GM12865 (cell line): ENCODE results near the gene MAN1A1.
A peak's percentile ranks its signal among the peaks of the same experiment; 100 is the strongest.

Experiments used
- DNase-seq: peaks from one replicate; pipeline ENCODE4 v3.0.0; 2010; ENCODE audit warnings: low read depth
- H3K4me3 ChIP-seq: 2 replicates; pipeline ENCODE4 v1.5.1; 2011; ENCODE audit warnings: mild to moderate bottlenecking, low read depth, low read length, control low read depth
- TF ChIP-seq, protein P1 (sequence below): IDR thresholded peaks from 2 replicates; pipeline ENCODE4 v1.5.1; 2011; ENCODE audit warnings: low read length, control low read depth, low read depth, inconsistent platforms; ENCODE audit not compliant: insufficient read depth; ENCODE audit errors: missing control alignments

The MAN1A1 gene

DNA sequence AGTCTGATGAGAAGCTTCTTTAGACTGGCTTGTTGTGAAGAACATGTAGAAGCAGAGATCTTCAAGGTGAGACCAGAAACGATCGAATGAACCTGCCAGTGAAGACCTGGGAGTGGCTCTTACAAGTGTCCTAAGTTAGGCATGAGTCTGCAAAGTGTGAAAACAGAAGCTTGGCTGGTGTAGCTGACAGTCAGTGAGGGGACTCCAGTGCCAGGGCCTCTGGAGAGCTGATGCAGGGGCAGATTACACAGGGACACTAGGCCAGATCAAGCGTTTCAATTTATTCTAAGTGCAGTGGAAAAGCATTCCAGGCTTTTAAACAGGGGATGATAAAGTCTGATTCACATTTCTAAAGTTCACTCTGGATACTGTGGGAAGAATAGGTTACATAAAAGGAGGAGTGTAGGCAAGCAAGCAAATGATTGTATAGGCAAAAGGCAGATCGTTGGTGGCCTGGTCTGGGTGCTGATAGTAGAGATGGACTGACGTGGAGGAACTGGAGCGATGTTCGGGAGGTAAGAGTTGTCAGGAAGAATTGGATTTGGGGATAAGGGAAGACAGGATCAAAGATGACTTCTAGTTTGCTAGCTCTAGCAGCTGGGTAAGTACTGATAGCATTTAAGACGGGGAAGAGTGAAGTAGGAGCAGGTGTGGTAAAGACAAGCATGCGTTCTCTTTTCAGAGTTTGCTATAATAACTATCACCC lies 133.5 kb downstream of the MAN1A1 start:
- H3K4me3 ChIP-seq = no peak overlapping the region
- DNase-seq = no peak
- TF ChIP-seq, protein P1, sequence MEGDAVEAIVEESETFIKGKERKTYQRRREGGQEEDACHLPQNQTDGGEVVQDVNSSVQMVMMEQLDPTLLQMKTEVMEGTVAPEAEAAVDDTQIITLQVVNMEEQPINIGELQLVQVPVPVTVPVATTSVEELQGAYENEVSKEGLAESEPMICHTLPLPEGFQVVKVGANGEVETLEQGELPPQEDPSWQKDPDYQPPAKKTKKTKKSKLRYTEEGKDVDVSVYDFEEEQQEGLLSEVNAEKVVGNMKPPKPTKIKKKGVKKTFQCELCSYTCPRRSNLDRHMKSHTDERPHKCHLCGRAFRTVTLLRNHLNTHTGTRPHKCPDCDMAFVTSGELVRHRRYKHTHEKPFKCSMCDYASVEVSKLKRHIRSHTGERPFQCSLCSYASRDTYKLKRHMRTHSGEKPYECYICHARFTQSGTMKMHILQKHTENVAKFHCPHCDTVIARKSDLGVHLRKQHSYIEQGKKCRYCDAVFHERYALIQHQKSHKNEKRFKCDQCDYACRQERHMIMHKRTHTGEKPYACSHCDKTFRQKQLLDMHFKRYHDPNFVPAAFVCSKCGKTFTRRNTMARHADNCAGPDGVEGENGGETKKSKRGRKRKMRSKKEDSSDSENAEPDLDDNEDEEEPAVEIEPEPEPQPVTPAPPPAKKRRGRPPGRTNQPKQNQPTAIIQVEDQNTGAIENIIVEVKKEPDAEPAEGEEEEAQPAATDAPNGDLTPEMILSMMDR = no peak

DNA sequence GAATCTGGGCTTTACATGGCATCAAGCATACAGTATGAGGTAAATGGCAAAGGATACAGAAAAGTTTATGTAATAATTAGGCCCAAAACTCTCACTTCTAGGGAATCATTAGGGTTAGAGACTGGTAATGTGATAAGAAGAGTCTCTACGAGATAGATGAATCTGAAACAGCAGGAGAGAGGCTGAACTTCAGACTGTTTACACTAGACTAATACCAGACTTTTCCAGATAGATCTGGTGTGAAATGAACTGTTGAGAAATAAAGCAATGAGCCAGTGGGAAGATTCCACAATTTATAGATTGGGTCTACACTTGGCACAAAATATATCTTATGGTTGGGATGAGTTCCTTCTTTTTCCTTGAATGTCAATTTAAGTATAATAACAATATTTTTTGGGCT lies 134.3 kb downstream of the MAN1A1 start:
- TF ChIP-seq, protein P1 = no peak
- no peak for DNase-seq
- no peak overlapping the region for H3K4me3 ChIP-seq

DNA sequence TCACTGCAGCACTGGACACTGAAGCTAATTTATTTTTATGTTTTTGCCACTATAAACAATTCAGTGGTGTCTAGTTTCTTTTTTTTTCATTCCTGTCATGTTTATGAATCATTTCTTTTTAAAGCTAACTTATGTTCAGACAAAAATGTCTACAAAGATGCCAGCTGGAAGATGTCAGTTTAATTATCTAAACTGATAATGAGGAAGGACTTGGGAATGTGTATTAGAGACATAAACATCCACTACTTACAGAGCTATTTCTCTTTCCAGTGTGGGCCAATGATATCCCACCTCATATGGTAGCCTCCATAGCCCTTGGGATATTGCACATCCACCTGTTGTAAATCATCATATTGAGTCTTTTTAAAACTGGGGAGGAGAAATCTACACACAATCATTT lies 139.0 kb downstream of the MAN1A1 start:
- TF ChIP-seq, protein P1 = no peak
- DNase-seq = no peak

DNA sequence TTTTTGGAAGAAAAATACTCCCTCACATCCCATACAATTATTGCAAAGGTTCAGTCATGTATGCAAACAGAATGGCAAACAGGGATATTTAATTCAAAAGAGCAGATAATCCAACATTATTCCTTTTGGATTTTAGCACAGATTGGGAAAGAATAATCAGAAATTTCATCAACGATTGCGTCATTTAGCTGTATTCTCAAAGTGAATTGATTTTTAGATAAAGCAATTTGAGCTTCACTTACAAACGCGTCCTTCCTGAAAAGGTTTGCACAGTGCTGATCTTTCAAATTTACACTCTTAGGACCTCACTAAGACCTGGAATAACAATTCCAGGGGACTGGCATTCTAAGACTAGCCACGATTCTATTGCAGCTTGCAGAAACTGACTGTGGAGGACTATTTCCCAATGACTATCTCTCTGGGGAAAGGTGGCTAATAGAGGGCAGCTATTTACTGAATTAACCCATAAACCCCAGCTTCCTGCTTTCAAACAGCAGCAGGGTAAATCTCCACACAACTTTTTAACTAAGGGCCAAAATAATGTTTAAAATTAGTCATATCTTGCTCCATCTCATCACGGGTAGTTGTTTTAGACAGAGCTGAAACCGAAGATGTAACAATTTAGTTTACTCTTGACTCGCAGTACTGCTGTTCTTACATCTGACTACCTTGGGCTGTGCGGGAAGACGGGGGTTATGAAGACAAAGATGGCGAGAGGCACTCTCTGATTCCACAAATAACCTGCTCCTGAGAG lies 139.9 kb downstream of the MAN1A1 start:
- TF ChIP-seq, protein P1 = no peak
- DNase-seq = peak; percentile 45
- H3K4me3 ChIP-seq = no peak overlapping the region

More for the DNA sequence above, 139.0 kb downstream of the MAN1A1 start:
- no peak overlapping the region for H3K4me3 ChIP-seq

DNA sequence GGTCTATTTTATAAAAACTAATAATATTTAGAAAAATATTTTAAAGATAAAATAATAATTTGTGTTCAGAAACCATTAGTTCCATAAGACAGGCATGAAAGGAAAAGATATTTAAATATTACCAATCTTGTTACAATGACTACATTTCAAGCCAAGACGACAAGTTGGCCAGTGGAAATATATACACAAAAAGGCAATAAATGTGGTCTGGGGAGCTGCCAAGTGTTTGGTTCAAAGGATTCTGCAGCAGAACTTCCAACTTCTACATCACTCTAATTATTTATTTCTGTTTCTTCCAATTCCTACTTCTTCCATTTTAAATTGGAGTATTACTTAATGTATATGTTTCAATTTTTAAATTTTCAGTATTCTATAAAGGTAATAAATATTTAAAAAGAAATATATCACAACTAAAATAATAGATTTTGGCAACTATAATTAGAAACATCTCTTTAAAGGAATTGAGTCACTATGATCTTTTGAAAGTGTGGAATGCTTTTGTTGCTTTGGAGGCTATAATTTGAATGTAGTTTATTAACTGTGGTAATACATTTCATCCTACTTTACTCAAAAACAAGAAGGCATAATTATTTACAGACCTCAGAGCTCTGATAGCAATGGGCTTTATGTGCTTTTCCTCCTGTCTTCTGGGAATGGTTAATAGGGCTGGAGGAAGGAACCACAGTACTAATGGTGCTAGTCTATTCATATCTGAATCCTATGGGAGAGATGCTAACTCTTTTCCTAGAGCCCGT lies 141.4 kb downstream of the MAN1A1 start:
- no peak overlapping the region for H3K4me3 ChIP-seq
- TF ChIP-seq, protein P1 = no peak
- no peak for DNase-seq

DNA sequence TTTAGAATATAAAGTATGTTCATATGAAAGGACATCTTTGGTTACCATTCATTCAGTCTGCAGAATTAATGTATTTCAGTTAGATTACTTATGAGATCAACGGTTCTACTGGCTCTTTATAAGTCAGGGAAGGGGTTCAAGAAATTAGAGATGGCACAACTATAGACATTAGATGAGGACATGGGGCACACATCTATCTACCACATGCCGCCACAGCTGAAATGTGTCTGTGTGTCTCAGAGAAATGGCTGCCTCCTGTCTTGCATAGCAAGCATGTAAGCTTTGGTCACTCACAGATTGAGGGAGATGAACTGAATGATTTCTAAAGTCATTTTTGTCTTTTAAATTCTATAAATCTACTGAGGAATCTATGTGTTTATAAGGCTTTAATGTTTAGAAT lies 142.2 kb downstream of the MAN1A1 start:
- no peak for DNase-seq

More for the DNA sequence above, 142.2 kb downstream of the MAN1A1 start:
- TF ChIP-seq, protein P1 = no peak
- H3K4me3 ChIP-seq = no peak overlapping the region
